ENCODE measurements around the gene PRKAB2.
"Not testable (repeated sequence)": the region's sequence is repeated elsewhere in the genome, so short reads cannot be mapped to it uniquely, and the experiment has no call there.

The PRKAB2 gene

GRCh38 chr1:147171399-147172167, 687 bp downstream of the PRKAB2 start:
- DNase-seq (peak; percentile 5), ATAC-seq (no peak)

GRCh38 chr1:147169840-147170674, 2.2 kb downstream of the PRKAB2 start:
- ATAC-seq (no peak), DNase-seq (no peak)

- DNase-seq: no peak
- ATAC-seq: no peak
Measured at GRCh38 chr1:147169171-147169570, 3.1 kb downstream of the PRKAB2 start.

- DNase-seq: no peak
- ATAC-seq: no peak
Measured at GRCh38 chr1:147168626-147169058, 3.6 kb downstream of the PRKAB2 start.

- DNase-seq: no peak
Measured at GRCh38 chr1:147167365-147167764, 4.9 kb downstream of the PRKAB2 start.

GRCh38 chr1:147163019-147163418, 9.3 kb downstream of the PRKAB2 start:
- no peak for DNase-seq
- ATAC-seq: no peak

More at GRCh38 chr1:147167365-147167764, 4.9 kb downstream of the PRKAB2 start:
- peak; percentile 33 for ATAC-seq

GRCh38 chr1:147162093-147162492, 10.2 kb downstream of the PRKAB2 start:
- ATAC-seq: no peak
- DNase-seq: no peak

- not testable (repeated sequence) for DNase-seq, ATAC-seq
Measured at GRCh38 chr1:147157116-147157515, 15.2 kb downstream of the PRKAB2 start.

GRCh38 chr1:147156642-147157041, 15.6 kb downstream of the PRKAB2 start:
- ATAC-seq (no peak), DNase-seq (no peak)

- ATAC-seq (no peak), DNase-seq (no peak)
Measured at GRCh38 chr1:147152772-147153171, 19.5 kb downstream of the PRKAB2 start.

- no peak for ATAC-seq
- no peak for DNase-seq
Measured at GRCh38 chr1:147151244-147151643, 21.0 kb downstream of the PRKAB2 start.

GRCh38 chr1:147142886-147143285, 29.4 kb downstream of the PRKAB2 start:
- DNase-seq (no peak), ATAC-seq (no peak)

- ATAC-seq, DNase-seq: not testable (repeated sequence)
Measured at GRCh38 chr1:147130721-147131120, 41.5 kb downstream of the PRKAB2 start.

GRCh38 chr1:147129116-147129873, 43.0 kb downstream of the PRKAB2 start:
- DNase-seq: no peak
- no peak for ATAC-seq

GRCh38 chr1:147124266-147124665, 48.0 kb downstream of the PRKAB2 start:
- no peak for ATAC-seq
- no peak for DNase-seq

- DNase-seq (no peak), ATAC-seq (no peak)
Measured at GRCh38 chr1:147117109-147117508, 55.2 kb downstream of the PRKAB2 start.

- DNase-seq: no peak
- ATAC-seq: no peak
Measured at GRCh38 chr1:147115496-147115895, 56.8 kb downstream of the PRKAB2 start.

GRCh38 chr1:147115079-147115478, 57.2 kb downstream of the PRKAB2 start:
- DNase-seq, ATAC-seq: not testable (repeated sequence)

- not testable (repeated sequence) for DNase-seq, ATAC-seq
Measured at GRCh38 chr1:147114353-147114752, 57.9 kb downstream of the PRKAB2 start.

GRCh38 chr1:147111381-147112130, 60.7 kb downstream of the PRKAB2 start:
- no peak for ATAC-seq
- no peak for DNase-seq

GRCh38 chr1:147110872-147111271, 61.4 kb downstream of the PRKAB2 start:
- no peak for ATAC-seq
- DNase-seq: no peak

- ATAC-seq (no peak), DNase-seq (no peak)
Measured at GRCh38 chr1:147110434-147110833, 61.8 kb downstream of the PRKAB2 start.
